ENCODE results near the gene ICE2. TPM values are rescaled to one million over a fixed set of nuclear protein-coding genes. Genes with fewer than 3 reads are reported as not detected.

The ICE2 gene
- total RNA-seq, 3 donors from 2014 or later (not counting 1 experiment from before 2014, with no cell fraction given) = 21.7 to 36.7 (median 32.9) TPM

DNA sequence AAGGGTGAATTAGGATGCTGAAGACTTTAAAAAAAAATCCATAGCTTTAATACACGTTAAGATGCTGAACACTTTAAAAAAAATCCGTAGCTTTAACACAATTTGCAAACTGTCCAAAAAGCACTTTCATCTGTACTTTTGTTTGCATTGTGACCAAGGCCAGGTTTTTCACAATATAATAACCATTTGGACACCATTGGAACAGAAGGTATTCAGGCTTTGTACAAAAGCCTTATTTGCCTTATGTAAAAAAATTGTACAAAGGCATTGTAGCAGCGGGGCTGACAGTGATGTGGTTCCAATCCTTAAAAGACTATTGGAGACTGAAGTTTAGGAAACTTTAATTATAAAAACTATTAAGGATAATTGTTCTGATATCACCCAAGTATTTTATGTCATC is 15.2 kb upstream of the ICE2 start:
- Mint-ChIP-seq H3K27me3 (ENCODE audit: low read depth in 2 of 2) (no peaks in the 10 kb centered on the region), H3K27ac (peak overlapping the region; percentile 48 to 86), H3K4me3 (no peak overlapping the region), H3K4me1 (peaks cover 8 to 11% of the 10 kb centered on the region in 2 donors), H3K9me3 (no peaks in the 10 kb centered on the region), H3K36me3 (no peaks in the 10 kb centered on the region)
- Histone ChIP-seq H3K9me3 (ENCODE audit: control insufficient read depth, insufficient read depth, low read length) (no peaks in the 10 kb centered on the region), H3K27ac (ENCODE audit: low read length) (no peak overlapping the region), H3K4me1 (ENCODE audit: control insufficient read depth, insufficient read depth, low read length) (no peaks in the 10 kb centered on the region), H3K36me3 (ENCODE audit: control insufficient read depth, insufficient read depth, low read length) (peaks cover 60% of the 10 kb centered on the region), H3K27me3 (ENCODE audit: control insufficient read depth, insufficient read depth, low read length) (no peaks in the 10 kb centered on the region), H3K4me3 (ENCODE audit: low read length) (no peak overlapping the region)
- ATAC-seq = no peak
- intact Hi-C loops (cut with micrococcal nuclease) = no loop called here
- WGBS (ENCODE audit: insufficient coverage) = 93% methylated on average over 2 of the region's 3 CpGs
- DNase-seq = no peak
- TF ChIP-seq, protein P1, sequence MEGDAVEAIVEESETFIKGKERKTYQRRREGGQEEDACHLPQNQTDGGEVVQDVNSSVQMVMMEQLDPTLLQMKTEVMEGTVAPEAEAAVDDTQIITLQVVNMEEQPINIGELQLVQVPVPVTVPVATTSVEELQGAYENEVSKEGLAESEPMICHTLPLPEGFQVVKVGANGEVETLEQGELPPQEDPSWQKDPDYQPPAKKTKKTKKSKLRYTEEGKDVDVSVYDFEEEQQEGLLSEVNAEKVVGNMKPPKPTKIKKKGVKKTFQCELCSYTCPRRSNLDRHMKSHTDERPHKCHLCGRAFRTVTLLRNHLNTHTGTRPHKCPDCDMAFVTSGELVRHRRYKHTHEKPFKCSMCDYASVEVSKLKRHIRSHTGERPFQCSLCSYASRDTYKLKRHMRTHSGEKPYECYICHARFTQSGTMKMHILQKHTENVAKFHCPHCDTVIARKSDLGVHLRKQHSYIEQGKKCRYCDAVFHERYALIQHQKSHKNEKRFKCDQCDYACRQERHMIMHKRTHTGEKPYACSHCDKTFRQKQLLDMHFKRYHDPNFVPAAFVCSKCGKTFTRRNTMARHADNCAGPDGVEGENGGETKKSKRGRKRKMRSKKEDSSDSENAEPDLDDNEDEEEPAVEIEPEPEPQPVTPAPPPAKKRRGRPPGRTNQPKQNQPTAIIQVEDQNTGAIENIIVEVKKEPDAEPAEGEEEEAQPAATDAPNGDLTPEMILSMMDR (IDR thresholded peaks at IDR 0.05) = no peak

DNA sequence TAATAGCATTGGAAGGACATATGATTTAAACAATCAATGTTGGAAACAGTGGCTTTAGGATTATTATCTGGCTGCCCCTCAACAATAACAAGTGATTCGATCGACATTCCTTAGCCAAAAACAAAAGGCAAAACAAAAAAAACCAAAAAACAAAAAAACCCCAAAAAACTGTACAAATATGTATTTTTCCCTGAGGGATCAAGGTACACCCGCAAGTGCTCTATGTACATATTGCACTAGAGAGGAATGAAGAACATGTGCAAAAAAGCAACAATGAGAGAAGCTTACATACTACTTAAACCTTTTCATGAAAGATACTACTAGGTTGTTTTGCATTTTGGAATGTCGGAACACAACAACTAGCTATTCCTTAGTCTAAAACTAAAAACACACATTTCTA is 14.2 kb upstream of the ICE2 start:
- no peak for DNase-seq
- TF ChIP-seq, protein P1 (IDR thresholded peaks at IDR 0.05) = no peak

DNA sequence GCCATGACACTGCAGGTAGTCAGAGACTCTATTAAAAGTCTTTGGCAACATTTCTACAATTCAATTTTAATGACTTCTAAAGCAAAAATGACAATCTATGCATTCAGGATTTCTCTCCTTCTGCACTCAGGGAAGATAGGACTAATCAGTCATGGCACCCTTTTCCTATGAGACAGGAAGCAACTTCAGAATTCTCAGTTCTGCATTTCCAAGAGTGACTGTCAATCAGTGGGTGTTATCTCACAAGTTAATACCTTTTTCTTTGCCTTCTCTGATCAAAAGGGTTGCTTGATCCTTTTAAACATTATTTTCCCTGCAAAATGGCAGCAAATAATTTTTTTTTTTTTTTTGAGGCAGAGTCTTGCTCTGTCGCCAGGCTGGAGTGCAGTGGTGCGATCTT is 7.8 kb upstream of the ICE2 start:
- no peak overlapping the region for H3K4me3 ChIP-seq (ENCODE audit: low read length)
- Mint-ChIP-seq H3K9me3 (no peaks in the 10 kb centered on the region), H3K4me1 (peaks cover 18 to 21% of the 10 kb centered on the region in 2 donors), H3K36me3 (no peaks in the 10 kb centered on the region), H3K27ac (peak overlapping the region; percentile 58 to 81), H3K4me3 (no peak overlapping the region), H3K27me3 (ENCODE audit: low read depth in 2 of 2) (no peaks in the 10 kb centered on the region)
- 100% methylated on average over 2 of the region's 2 CpGs for WGBS (ENCODE audit: insufficient coverage)
- H3K4me1 ChIP-seq (ENCODE audit: control insufficient read depth, insufficient read depth, low read length) = no peaks in the 10 kb centered on the region
- no peak overlapping the region for H3K27ac ChIP-seq (ENCODE audit: low read length)
- intact Hi-C loops (cut with micrococcal nuclease) = no loop called here
- no peaks in the 10 kb centered on the region for H3K9me3 ChIP-seq (ENCODE audit: control insufficient read depth, insufficient read depth, low read length)
- H3K36me3 ChIP-seq (ENCODE audit: control insufficient read depth, insufficient read depth, low read length) = peaks cover 13% of the 10 kb centered on the region
- ATAC-seq = no peak
- TF ChIP-seq, protein P1 (IDR thresholded peaks at IDR 0.05) = no peak
- no peak for DNase-seq
- H3K27me3 ChIP-seq (ENCODE audit: control insufficient read depth, insufficient read depth, low read length) = no peaks in the 10 kb centered on the region

More for the DNA sequence above, 14.2 kb upstream of the ICE2 start:
- peak overlapping the region in 1 of 2 donors; percentile 86 for H3K27ac Mint-ChIP-seq
- intact Hi-C loops (cut with micrococcal nuclease) = no loop called here
- H3K36me3 Mint-ChIP-seq = no peaks in the 10 kb centered on the region
- peaks cover 56% of the 10 kb centered on the region for H3K36me3 ChIP-seq (ENCODE audit: control insufficient read depth, insufficient read depth, low read length)
- no peak overlapping the region for H3K4me3 ChIP-seq (ENCODE audit: low read length)
- no peak overlapping the region for H3K27ac ChIP-seq (ENCODE audit: low read length)
- H3K9me3 ChIP-seq (ENCODE audit: control insufficient read depth, insufficient read depth, low read length) = no peaks in the 10 kb centered on the region
- H3K27me3 ChIP-seq (ENCODE audit: control insufficient read depth, insufficient read depth, low read length) = no peaks in the 10 kb centered on the region
- no peak overlapping the region for H3K4me3 Mint-ChIP-seq
- ATAC-seq = no peak
- no peaks in the 10 kb centered on the region for H3K4me1 ChIP-seq (ENCODE audit: control insufficient read depth, insufficient read depth, low read length)
- no peaks in the 10 kb centered on the region for H3K9me3 Mint-ChIP-seq
- WGBS (ENCODE audit: insufficient coverage) = 93% methylated on average over 4 of the region's 4 CpGs
- peaks cover 8 to 11% of the 10 kb centered on the region in 2 donors for H3K4me1 Mint-ChIP-seq
- no peaks in the 10 kb centered on the region for H3K27me3 Mint-ChIP-seq (ENCODE audit: low read depth in 2 of 2)

DNA sequence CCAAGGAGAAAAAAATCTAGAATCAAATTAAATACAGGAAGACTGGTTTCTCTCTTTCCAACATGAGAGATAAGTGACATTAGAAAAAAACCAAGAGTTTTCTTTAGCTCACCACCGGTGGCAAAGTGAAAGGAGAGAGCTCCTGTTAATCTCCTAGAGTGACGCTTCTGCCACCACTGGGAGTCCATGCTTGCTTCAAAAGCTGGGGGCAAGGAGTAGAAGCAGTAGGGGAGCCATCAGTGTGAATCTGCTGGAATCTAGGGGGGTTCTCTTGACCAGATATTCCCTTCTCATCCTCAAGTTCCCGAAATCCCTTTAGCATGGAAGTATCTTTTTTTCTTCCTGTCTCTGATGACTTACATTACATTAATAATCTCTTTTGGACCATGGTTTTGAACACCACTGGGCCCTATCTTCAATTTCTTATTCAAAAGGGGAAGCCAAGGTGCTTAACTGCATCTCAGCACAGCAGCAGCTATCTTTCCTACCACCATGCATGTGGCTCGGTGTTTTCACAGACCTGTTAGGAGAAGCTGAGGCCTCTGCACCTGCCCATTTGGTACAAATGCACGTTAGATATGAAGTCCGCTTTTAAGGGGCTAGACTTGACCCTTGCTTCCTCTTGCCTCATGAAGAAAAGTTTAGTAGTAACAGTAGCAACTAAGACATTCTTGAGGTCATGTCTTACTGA is 6.6 kb upstream of the ICE2 start:
- intact Hi-C loops (cut with micrococcal nuclease) = no loop called here
- no peaks in the 10 kb centered on the region for H3K4me1 ChIP-seq (ENCODE audit: control insufficient read depth, insufficient read depth, low read length)
- Mint-ChIP-seq H3K4me3 (no peak overlapping the region), H3K27me3 (ENCODE audit: low read depth in 2 of 2) (no peaks in the 10 kb centered on the region), H3K4me1 (peaks cover 18 to 21% of the 10 kb centered on the region in 2 donors), H3K9me3 (no peaks in the 10 kb centered on the region), H3K27ac (peak overlapping the region; percentile 58 to 81), H3K36me3 (no peaks in the 10 kb centered on the region)
- WGBS (ENCODE audit: insufficient coverage) = 74% methylated on average over 6 of the region's 6 CpGs
- peaks cover 11% of the 10 kb centered on the region for H3K36me3 ChIP-seq (ENCODE audit: control insufficient read depth, insufficient read depth, low read length)
- H3K27me3 ChIP-seq (ENCODE audit: control insufficient read depth, insufficient read depth, low read length) = no peaks in the 10 kb centered on the region
- H3K4me3 ChIP-seq (ENCODE audit: low read length) = no peak overlapping the region
- no peaks in the 10 kb centered on the region for H3K9me3 ChIP-seq (ENCODE audit: control insufficient read depth, insufficient read depth, low read length)
- no peak overlapping the region for H3K27ac ChIP-seq (ENCODE audit: low read length)
- ATAC-seq = no peak
- no peak for DNase-seq
- TF ChIP-seq, protein P1 (IDR thresholded peaks at IDR 0.05) = no peak

Measured in natural killer cell (primary cell).